Pancreas (tissue), 10 donors: ENCODE data around the gene ACAP2. TPM values are rescaled to one million over a fixed set of nuclear protein-coding genes. Genes with fewer than 3 reads are reported as not detected.
"Not testable (repeated sequence)": the region's sequence is repeated elsewhere in the genome, so short reads cannot be mapped to it uniquely, and the experiment has no call there.

ENCODE experiments used
- ATAC-seq, 4 donors: fragments of 200-7000 bp; cut with Tn5 transposase; one replicate each; pipeline versions ENCODE4 v1.8.0 to v1.9.1; 2020; ENCODE audit warnings: mild to moderate bottlenecking in 4 of 4, moderate library complexity in 4 of 4
- DNase-seq, 6 donors: peaks; one replicate each; pipeline ENCODE4 v3.0.0-alpha.2; 2020
- FAIRE-seq: peaks from 2 replicates; lab custom pipeline; 2012; peaks lifted over from hg19 to GRCh38; lab: Jason Lieb, UNC
- H3K27ac ChIP-seq, 4 donors: fragments of 200-600 bp; sonication (generic); 1 replicate in 3 of 4; 2 replicates in 1 of 4; pipeline versions ENCODE4 v1.5.0 to v1.8.0; 2020
- H3K27me3 ChIP-seq, 4 donors: fragments of 200-600 bp; one replicate each; pipeline ENCODE4 v1.8.0; 2021
- H3K36me3 ChIP-seq, 3 donors: fragments of 200-600 bp; sonication (generic) in 1 of 3; one replicate each; pipeline versions ENCODE4 v1.5.0 to v1.8.0; 2020 to 2021
- H3K4me1 ChIP-seq, 3 donors: fragments of 200-600 bp; one replicate each; pipeline ENCODE4 v1.8.0; 2021
- H3K4me3 ChIP-seq, 4 donors: fragments of 200-600 bp; sonication (generic) in 2 of 4; one replicate each; pipeline versions ENCODE4 v1.5.0 to v1.8.0; 2020 to 2021
- H3K9me3 ChIP-seq, 4 donors: fragments of 200-600 bp; one replicate each; pipeline ENCODE4 v1.8.0; 2021
- CTCF ChIP-seq, 4 donors: fragments of 200-600 bp; sonication (generic) in 3 of 4; IDR thresholded peaks; one replicate each; pipeline versions ENCODE4 v1.5.0 to v1.8.0; 2021; ENCODE audit warnings: antibody characterized with exemption in 4 of 4
- WGBS, 2 donors: extraction: QIAGEN DNeasy Blood & Tissue Kit; methylation state at CpG; one replicate each; pipeline ENCODE4 v1.1.7; 2013; 5-methylcytosine and 5-hydroxymethylcytosine counted together
- intact Hi-C, 3 donors: fragments of 100-400 bp; cut with DNase I; formaldehyde crosslinking; loops; one replicate each; pipeline versions ENCODE4 v1.11.1 to v1.14.2; 2022
- polyA plus RNA-seq, 2 donors: library from polyadenylated mRNA; stranded (reverse); fragments of 200-250 nt; gene quantifications; one replicate each; pipeline ENCODE4 v1.2.3, GENCODE V29; 2013
- total RNA-seq, 6 donors: library from RNA; stranded (reverse); fragmentation: NEBNext Ultra II Directional in 4 of 6; extraction: Animal tissue kit (Norgen Biotek cat#: 25700) in 4 of 6; gene quantifications; one replicate each; pipeline versions ENCODE4 v1.2.1 to v1.2.4, GENCODE V29; 2021 to 2023
- donor health status: healthy with polysubstance abuse.
- donor health status: DM: no; HTN: no; CAD: no; lungs with moderate emphysema.
- donor health status: DM: no; HTN: no; CAD: no.
- donor health status: control.
- donor health status: control.
- donor health status: Bipolar disorder and iron deficiency.
- donor health status: DM: yes; HTN: yes; CAD: no.
- donor health status: DM: no; HTN: no; CAD: no.
- donor health status: DM: no; HTN: no; CAD: no.
- donor health status: DM: yes; HTN: yes; CAD: no.

ACAP2 gene
- total and polyA plus RNA-seq, 8 donors = 4.2 to 21.1 (median 14.7) TPM

- no peak for FAIRE-seq
- ATAC-seq = no peak
- no peak for DNase-seq
- Histone ChIP-seq H3K36me3 (no peaks in the 10 kb centered on the region), H3K27ac (no peak overlapping the region), H3K4me1 (no peaks in the 10 kb centered on the region), H3K27me3 (no peaks in the 10 kb centered on the region), H3K4me3 (no peak overlapping the region), H3K9me3 (no peaks in the 10 kb centered on the region)
- intact Hi-C loops = no loop called here
- 86 to 88% methylated on average over 5 of the region's 5 CpGs for WGBS, 2 donors
- no peak for TF ChIP-seq CTCF (IDR thresholded peaks at IDR 0.05)
Measured at GRCh38 chr3:195467641-195468390, 25.0 kb upstream of the ACAP2 start.

GRCh38 chr3:195466251-195466650, 23.4 kb upstream of the ACAP2 start:
- H3K36me3 ChIP-seq = no peaks in the 10 kb centered on the region
- DNase-seq (no peak), FAIRE-seq (no peak), ATAC-seq (no peak)
- no peak overlapping the region for H3K27ac ChIP-seq
- H3K9me3 ChIP-seq = no peaks in the 10 kb centered on the region
- H3K4me3 ChIP-seq = no peak overlapping the region
- no peak for TF ChIP-seq CTCF (IDR thresholded peaks at IDR 0.05)
- no peaks in the 10 kb centered on the region for H3K4me1 ChIP-seq
- no peaks in the 10 kb centered on the region for H3K27me3 ChIP-seq
- intact Hi-C loops = no loop called here
- WGBS, 2 donors = 53 to 60% methylated on average over 4 of the region's 4 CpGs

GRCh38 chr3:195462922-195463321, 20.1 kb upstream of the ACAP2 start:
- WGBS, 2 donors = 84 to 86% methylated on average over 5 to 6 of the region's 6 CpGs
- H3K27me3 ChIP-seq, H3K4me1 ChIP-seq, H3K9me3 ChIP-seq, DNase-seq, H3K4me3 ChIP-seq, H3K27ac ChIP-seq, ATAC-seq, H3K36me3 ChIP-seq, FAIRE-seq, intact Hi-C loops: not testable (repeated sequence)

- DNase-seq = no peak
- no peak overlapping the region for H3K4me3 ChIP-seq
- TF ChIP-seq CTCF (IDR thresholded peaks at IDR 0.05) = no peak
- intact Hi-C loops = no loop called here
- H3K9me3 ChIP-seq = no peaks in the 10 kb centered on the region
- FAIRE-seq = no peak
- H3K27ac ChIP-seq = no peak overlapping the region
- 82 to 83% methylated on average over 3 of the region's 3 CpGs for WGBS, 2 donors
- peak in 1 of 4 donors; percentile 24 for ATAC-seq
- H3K36me3 ChIP-seq = no peaks in the 10 kb centered on the region
- H3K27me3 ChIP-seq = no peaks in the 10 kb centered on the region
- no peaks in the 10 kb centered on the region for H3K4me1 ChIP-seq
Measured at GRCh38 chr3:195462308-195462610, 19.4 kb upstream of the ACAP2 start.

- TF ChIP-seq CTCF (IDR thresholded peaks at IDR 0.05) = no peak
- H3K27me3 ChIP-seq = no peaks in the 10 kb centered on the region
- H3K27ac ChIP-seq = no peak overlapping the region
- DNase-seq = no peak
- no peak for FAIRE-seq
- ATAC-seq = no peak
- no peaks in the 10 kb centered on the region for H3K4me1 ChIP-seq
- H3K36me3 ChIP-seq = no peaks in the 10 kb centered on the region
- 51 to 58% methylated on average over 7 of the region's 7 CpGs for WGBS, 2 donors
- intact Hi-C loops = no loop called here
- H3K9me3 ChIP-seq = no peaks in the 10 kb centered on the region
- H3K4me3 ChIP-seq = no peak overlapping the region
Measured at GRCh38 chr3:195461594-195462307, 18.9 kb upstream of the ACAP2 start.
